Neuronal stem cell (in vitro differentiated cells): ENCODE results near the gene VIT.

Experiments
- DNase-seq: peaks from one replicate; pipeline ENCODE4 v3.0.0-alpha.2; 2013; ENCODE audit warnings: low spot score
- H2AFZ ChIP-seq: one replicate; pipeline ENCODE4 v1.6.1; 2013; ENCODE audit warnings: mild to moderate bottlenecking, low read length, inconsistent platforms
- H2AK5ac ChIP-seq: 2 replicates; pipeline ENCODE4 v1.6.1; 2013; ENCODE audit warnings: low read depth, mild to moderate bottlenecking, inconsistent platforms, low read length, moderate library complexity, mixed read lengths
- H2BK120ac ChIP-seq: 2 replicates; pipeline ENCODE4 v1.6.1; 2013; ENCODE audit warnings: low read depth, mild to moderate bottlenecking, inconsistent platforms, low read length, moderate library complexity, mixed read lengths
- H2BK12ac ChIP-seq: one replicate; pipeline ENCODE4 v1.6.1; 2013; ENCODE audit warnings: low read length, inconsistent platforms
- H2BK15ac ChIP-seq: 2 replicates; pipeline ENCODE4 v1.6.1; 2013; ENCODE audit warnings: mild to moderate bottlenecking, low read length, inconsistent platforms, mixed read lengths
- H2BK5ac ChIP-seq: one replicate; pipeline ENCODE4 v1.6.1; 2013; ENCODE audit warnings: inconsistent platforms, mild to moderate bottlenecking, low read length, moderate library complexity
- H3K14ac ChIP-seq: one replicate; pipeline ENCODE4 v1.6.1; 2013; ENCODE audit warnings: low read length, inconsistent platforms
- H3K18ac ChIP-seq: 2 replicates; pipeline ENCODE4 v1.6.1; 2013; ENCODE audit warnings: low read length, inconsistent platforms
- H3K23ac ChIP-seq: 2 replicates; pipeline ENCODE4 v1.6.1; 2013; ENCODE audit warnings: low read depth, mild to moderate bottlenecking, mixed read lengths, low read length, inconsistent platforms; ENCODE audit not compliant: poor library complexity
- H3K27ac ChIP-seq: replicated peaks from 3 replicates; pipeline ENCODE4 v1.5.1; 2013; ENCODE audit warnings: low read length, inconsistent platforms
- H3K27me3 ChIP-seq, 3 experiments: 2 replicates each; pipeline ENCODE4 v1.6.1; 2013; ENCODE audit warnings: low read length in 3 of 3, mild to moderate bottlenecking in 2 of 3, inconsistent platforms in 1 of 3, low read depth in 1 of 3, mixed read lengths in 1 of 3, moderate library complexity in 1 of 3; ENCODE audit not compliant: control insufficient read depth in 3 of 3, insufficient read depth in 3 of 3
- H3K36me3 ChIP-seq, 2 donors: replicated peaks in 1 of 2; 2 replicates each; pipeline ENCODE4 v1.6.1; 2013; ENCODE audit warnings: low read length in 2 of 2; ENCODE audit not compliant: control insufficient read depth in 2 of 2, insufficient read depth in 2 of 2
- H3K4ac ChIP-seq: 2 replicates; pipeline ENCODE4 v1.6.1; 2013; ENCODE audit warnings: inconsistent platforms, mild to moderate bottlenecking, low read length, moderate library complexity
- H3K4me1 ChIP-seq, 2 donors: 1 replicate in 1 of 2; 2 replicates in 1 of 2; pipeline ENCODE4 v1.6.1; 2013; ENCODE audit warnings: low read length in 2 of 2, low read depth in 1 of 2; ENCODE audit not compliant: control insufficient read depth in 2 of 2, insufficient read depth in 1 of 2
- H3K4me2 ChIP-seq: one replicate; pipeline ENCODE4 v1.6.1; 2013; ENCODE audit warnings: mild to moderate bottlenecking, low read length, inconsistent platforms; ENCODE audit not compliant: insufficient read depth, poor library complexity, severe bottlenecking
- H3K4me3 ChIP-seq, 2 donors: 2 replicates each; pipeline ENCODE4 v1.5.1; 2013; ENCODE audit warnings: low read length in 2 of 2, mild to moderate bottlenecking in 2 of 2, inconsistent platforms in 1 of 2, moderate library complexity in 1 of 2
- H3K79me1 ChIP-seq: one replicate; pipeline ENCODE4 v1.6.1; 2013; ENCODE audit warnings: low read depth, mild to moderate bottlenecking, inconsistent platforms, low read length, moderate library complexity
- H3K9ac ChIP-seq: one replicate; pipeline ENCODE4 v1.6.1; 2013; ENCODE audit warnings: mild to moderate bottlenecking, low read depth, low read length, inconsistent platforms; ENCODE audit not compliant: poor library complexity
- H3K9me3 ChIP-seq, 2 donors: replicated peaks in 1 of 2; 2 replicates each; pipeline versions ENCODE3 to v1.6.1; 2013; ENCODE audit warnings: low read length in 2 of 2, mild to moderate bottlenecking in 2 of 2, inconsistent platforms in 1 of 2, low read depth in 1 of 2, mixed read lengths in 1 of 2, moderate library complexity in 1 of 2; ENCODE audit not compliant: control insufficient read depth in 2 of 2, insufficient read depth in 1 of 2
- H4K8ac ChIP-seq: one replicate; pipeline ENCODE4 v1.6.1; 2013; ENCODE audit warnings: low read depth, mild to moderate bottlenecking, inconsistent platforms, low read length, moderate library complexity
- H4K91ac ChIP-seq: one replicate; pipeline ENCODE4 v1.6.1; 2013; ENCODE audit warnings: low read length, low read depth, mild to moderate bottlenecking, inconsistent platforms; ENCODE audit not compliant: poor library complexity
- WGBS, 2 donors: extraction: QIAGEN DNeasy Blood & Tissue Kit; methylation state at CpG; one replicate each; pipeline ENCODE4 v1.1.7; 2013; ENCODE audit warnings: missing lambda C conversion rate in 2 of 2, mixed read lengths in 1 of 2; ENCODE audit not compliant: insufficient read length in 2 of 2, insufficient replicate concordance in 1 of 2; ENCODE audit errors: extremely low coverage in 2 of 2; 5-methylcytosine and 5-hydroxymethylcytosine counted together

VIT gene

DNA sequence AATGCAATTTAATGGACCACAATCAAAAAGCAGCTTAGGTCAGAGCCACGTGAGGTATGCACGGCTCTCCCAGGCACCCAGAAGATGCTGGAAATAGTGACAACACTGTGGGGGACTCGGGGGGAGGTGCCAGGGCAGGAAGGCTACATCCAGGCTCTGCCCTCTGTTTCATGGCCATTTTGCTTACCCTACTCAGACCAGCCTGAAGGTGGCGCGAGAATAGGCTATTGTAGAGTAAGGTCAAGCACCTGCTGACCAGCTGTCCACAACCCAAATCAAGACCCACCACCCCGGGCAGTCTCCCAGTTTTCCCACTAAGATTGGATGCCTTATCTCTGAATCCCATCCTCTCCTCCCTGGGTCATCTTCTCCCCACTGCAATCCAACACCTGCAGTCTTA lies 115.7 kb downstream of the VIT start:
- Histone ChIP-seq H3K27ac (no peak overlapping the region), H3K4me2 (no peak overlapping the region), H3K79me1 (no peaks in the 10 kb centered on the region)

DNA sequence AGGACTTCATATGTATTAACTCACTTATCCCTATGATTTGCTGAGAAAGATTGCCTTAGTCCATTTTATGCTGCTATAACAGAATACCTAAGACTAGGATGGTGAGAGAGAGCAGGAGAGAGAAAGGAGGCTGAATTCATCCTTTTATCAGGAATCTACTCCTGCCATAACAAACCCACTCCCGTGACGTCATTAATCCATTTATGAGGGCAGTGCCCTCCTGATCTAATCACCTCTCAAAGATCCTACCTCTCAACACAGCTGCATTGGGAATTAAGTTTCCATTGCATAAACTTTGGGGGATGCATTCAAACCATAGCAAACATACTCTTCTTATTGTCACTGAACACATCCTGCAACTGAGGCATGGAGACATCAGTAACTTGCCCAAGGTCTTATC lies 122.0 kb downstream of the VIT start:
- Histone ChIP-seq H3K4me1 (peaks cover 0 to 4% of the 10 kb centered on the region in 2 donors), H3K18ac (no peak overlapping the region), H2BK120ac (no peak overlapping the region), H3K4me2 (no peak overlapping the region), H3K27ac (no peak overlapping the region), H3K4ac (no peak overlapping the region), H3K36me3 (no peaks in the 10 kb centered on the region), H3K27me3 (no peaks in the 10 kb centered on the region), H2AFZ (no peak overlapping the region), H2BK5ac (no peak overlapping the region), H3K23ac (no peak overlapping the region), H3K9ac (no peak overlapping the region), H4K91ac (no peak overlapping the region), H4K8ac (no peak overlapping the region), H3K4me3 (no peak overlapping the region), H2BK15ac (no peak overlapping the region), H2AK5ac (no peak overlapping the region), H3K14ac (no peak overlapping the region), H3K9me3 (no peaks in the 10 kb centered on the region), H3K79me1 (no peaks in the 10 kb centered on the region), H2BK12ac (no peak overlapping the region)
- DNase-seq = no peak
- WGBS, 2 donors = no CpG with 5 or more reads among the region's 2 CpGs

More for the DNA sequence above, 115.7 kb downstream of the VIT start:
- Histone ChIP-seq H2AK5ac (no peak overlapping the region), H4K8ac (no peak overlapping the region), H3K4ac (no peak overlapping the region), H3K18ac (no peak overlapping the region), H2BK15ac (no peak overlapping the region), H3K23ac (no peak overlapping the region), H4K91ac (no peak overlapping the region), H2AFZ (no peak overlapping the region), H3K14ac (no peak overlapping the region), H2BK12ac (no peak overlapping the region), H3K9ac (no peak overlapping the region), H2BK5ac (no peak overlapping the region), H2BK120ac (no peak overlapping the region), H3K9me3 (no peaks in the 10 kb centered on the region), H3K4me1 (no peaks in the 10 kb centered on the region), H3K36me3 (no peaks in the 10 kb centered on the region), H3K27me3 (no peaks in the 10 kb centered on the region), H3K4me3 (no peak overlapping the region)
- WGBS, 2 donors = no CpG with 5 or more reads among the region's 6 CpGs
- DNase-seq = no peak

DNA sequence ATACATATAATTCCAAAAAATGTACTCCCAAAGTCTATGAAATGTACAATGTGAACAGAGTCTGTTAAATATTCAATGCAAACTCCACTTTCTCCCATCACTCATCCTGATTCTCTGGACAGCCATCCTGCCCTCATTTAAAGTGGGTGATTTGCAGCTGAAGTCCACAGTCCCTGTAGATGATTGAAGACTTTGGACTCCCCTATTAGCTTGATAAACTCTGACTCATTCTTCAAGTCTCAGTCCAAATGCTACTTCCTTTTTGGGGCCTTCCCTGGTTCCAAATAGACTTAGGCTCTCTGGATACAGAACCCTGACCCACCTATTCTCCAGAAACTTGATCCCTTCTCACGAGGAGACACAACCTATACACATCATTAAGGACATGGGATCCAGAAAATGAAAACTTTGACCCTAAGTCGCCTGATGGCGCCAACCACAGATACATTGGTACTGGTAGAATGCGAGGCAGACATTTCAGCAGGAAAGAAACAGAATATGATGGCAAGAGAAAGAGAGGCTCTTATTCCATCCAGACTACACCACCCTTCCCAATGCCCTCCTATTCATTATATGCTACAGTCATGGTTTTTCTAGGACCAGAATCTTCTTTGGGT lies 122.7 kb downstream of the VIT start:
- Histone ChIP-seq H3K14ac (no peak overlapping the region), H4K8ac (no peak overlapping the region), H3K4me1 (peaks cover 1 to 6% of the 10 kb centered on the region in 2 donors), H3K27ac (no peak overlapping the region), H3K9me3 (no peaks in the 10 kb centered on the region), H3K23ac (no peak overlapping the region), H2BK12ac (no peak overlapping the region), H3K4me2 (no peak overlapping the region), H3K4me3 (no peak overlapping the region), H2AFZ (no peak overlapping the region), H4K91ac (no peak overlapping the region), H2AK5ac (no peak overlapping the region), H3K18ac (no peak overlapping the region), H3K36me3 (no peaks in the 10 kb centered on the region), H3K4ac (no peak overlapping the region), H2BK120ac (no peak overlapping the region), H3K9ac (no peak overlapping the region), H2BK5ac (no peak overlapping the region), H3K27me3 (no peaks in the 10 kb centered on the region), H2BK15ac (no peak overlapping the region), H3K79me1 (no peaks in the 10 kb centered on the region)
- DNase-seq = no peak
- WGBS, 2 donors = no CpG with 5 or more reads among the region's 4 CpGs

DNA sequence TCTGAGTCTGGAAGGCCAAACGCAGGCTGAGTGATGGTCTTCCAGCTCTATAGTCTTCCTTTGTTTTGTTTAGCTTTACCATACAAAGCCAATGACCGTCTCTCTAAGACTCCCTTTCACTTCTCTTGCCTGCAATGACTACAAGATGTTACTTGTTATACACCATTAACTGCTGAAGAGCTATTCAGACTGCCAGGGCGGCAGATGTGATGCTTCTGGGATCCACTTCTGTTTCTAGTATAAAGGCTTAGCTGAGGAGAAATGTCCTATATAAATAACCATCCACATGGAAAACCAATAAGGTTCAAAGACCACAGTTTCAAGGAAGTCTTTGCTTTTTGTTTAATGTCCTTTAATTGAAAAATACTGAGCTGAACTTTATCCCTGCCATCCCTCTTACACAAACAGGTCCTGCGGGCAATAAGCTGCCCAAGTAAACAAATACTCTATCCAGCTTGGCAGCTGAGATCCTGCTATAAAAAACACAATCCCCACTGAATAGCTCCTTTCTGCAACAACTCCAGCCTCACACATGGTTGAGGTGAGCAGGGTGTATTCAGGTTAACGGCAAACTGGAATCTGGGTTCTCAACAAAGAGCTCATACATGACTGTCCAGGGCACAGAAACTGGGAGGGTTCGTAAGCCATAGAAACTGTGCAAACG lies 124.6 kb downstream of the VIT start:
- H2BK120ac ChIP-seq = no peak overlapping the region
- H3K27ac ChIP-seq = no peak overlapping the region
- H2BK5ac ChIP-seq = no peak overlapping the region
- no peak overlapping the region for H2BK12ac ChIP-seq
- H2BK15ac ChIP-seq = no peak overlapping the region
- no peak for DNase-seq
- no peak overlapping the region for H3K9ac ChIP-seq
- H3K23ac ChIP-seq = no peak overlapping the region
- H3K4me1 ChIP-seq = peaks cover 3 to 6% of the 10 kb centered on the region in 2 donors
- no peak overlapping the region for H2AK5ac ChIP-seq
- H3K4me3 ChIP-seq = no peak overlapping the region
- no peak overlapping the region for H3K4me2 ChIP-seq
- no peaks in the 10 kb centered on the region for H3K27me3 ChIP-seq
- no CpG with 5 or more reads among the region's 7 CpGs for WGBS, 2 donors
- H3K14ac ChIP-seq = no peak overlapping the region
- no peak overlapping the region for H3K4ac ChIP-seq
- H3K9me3 ChIP-seq = no peaks in the 10 kb centered on the region
- no peaks in the 10 kb centered on the region for H3K36me3 ChIP-seq
- no peak overlapping the region for H4K91ac ChIP-seq
- H4K8ac ChIP-seq = no peak overlapping the region
- H3K79me1 ChIP-seq = no peaks in the 10 kb centered on the region
- no peak overlapping the region for H2AFZ ChIP-seq
- no peak overlapping the region for H3K18ac ChIP-seq
